ENCODE results near the gene KRTAP9-1.
"Not testable (repeated sequence)": the region's sequence is repeated elsewhere in the genome, so short reads cannot be mapped to it uniquely, and the experiment has no call there.

KRTAP9-1 gene

GRCh38 chr17:41189837-41190318, at the start of gene KRTAP9-1:
KRTAP9-1 (plus strand) TSS chr17:41189887; CDS start chr17:41189887, 0 bp downstream.
- not testable (repeated sequence) for DNase-seq

GRCh38 chr17:41140360-41141131, 49.1 kb upstream of the KRTAP9-1 start, which contains the start of gene KRTAP4-6:
KRTAP4-6 (minus strand) TSS chr17:41140544; CDS start chr17:41140487, 57 bp downstream.
- no peak for DNase-seq

GRCh38 chr17:41141361-41141760, 48.3 kb upstream of the KRTAP9-1 start:
- DNase-seq, result no peak

- no peak for DNase-seq
Observed at GRCh38 chr17:41144846-41145245, 44.8 kb upstream of the KRTAP9-1 start.

- no peak for DNase-seq
Observed at GRCh38 chr17:41145261-41145660, 44.4 kb upstream of the KRTAP9-1 start.

- DNase-seq, result no peak
Observed at GRCh38 chr17:41147531-41148204, 42.0 kb upstream of the KRTAP9-1 start.

- not testable (repeated sequence) for DNase-seq
Observed at GRCh38 chr17:41148971-41149651, 40.6 kb upstream of the KRTAP9-1 start.

- DNase-seq, result no peak
Observed at GRCh38 chr17:41149652-41149985, 40.1 kb upstream of the KRTAP9-1 start, which contains the start of gene KRTAP4-5. KRTAP4-5 (minus strand) TSS chr17:41149825; CDS start chr17:41149767, 58 bp downstream.

- no peak for DNase-seq
Observed at GRCh38 chr17:41150026-41150425, 39.7 kb upstream of the KRTAP9-1 start.

GRCh38 chr17:41151525-41151924, 38.2 kb upstream of the KRTAP9-1 start:
- no peak for DNase-seq

GRCh38 chr17:41153856-41154255, 35.8 kb upstream of the KRTAP9-1 start:
- no peak for DNase-seq

- not testable (repeated sequence) for DNase-seq
Observed at GRCh38 chr17:41160190-41160589, 29.5 kb upstream of the KRTAP9-1 start.

GRCh38 chr17:41160648-41161047, 29.0 kb upstream of the KRTAP9-1 start, which contains the start of gene KRTAP4-4:
KRTAP4-4 (minus strand) TSS chr17:41160748; CDS start chr17:41160691, 57 bp downstream.
- no peak for DNase-seq

- no peak for DNase-seq
Observed at GRCh38 chr17:41163828-41164227, 25.9 kb upstream of the KRTAP9-1 start.

GRCh38 chr17:41167561-41167960, 22.1 kb upstream of the KRTAP9-1 start:
- DNase-seq, result no peak

GRCh38 chr17:41168121-41168520, 21.6 kb upstream of the KRTAP9-1 start, which contains the start of gene KRTAP4-3:
KRTAP4-3 (minus strand) TSS chr17:41168221; CDS start chr17:41168172, 49 bp downstream.
- no peak for DNase-seq

- DNase-seq, result no peak
Observed at GRCh38 chr17:41171886-41172285, 17.8 kb upstream of the KRTAP9-1 start.

GRCh38 chr17:41176744-41177387, 12.8 kb upstream of the KRTAP9-1 start:
- no peak for DNase-seq

- no peak for DNase-seq
Observed at GRCh38 chr17:41177727-41178271, 11.9 kb upstream of the KRTAP9-1 start, which contains the start of gene KRTAP4-2. KRTAP4-2 (minus strand) TSS chr17:41178221; CDS start chr17:41178164, 57 bp downstream.

- DNase-seq, result no peak
Observed at GRCh38 chr17:41178341-41178740, 11.3 kb upstream of the KRTAP9-1 start.

GRCh38 chr17:41178843-41179616, 10.7 kb upstream of the KRTAP9-1 start:
- no peak for DNase-seq
